GM18526 (cell line): ENCODE measurements around the gene AMN1.

Source experiments
- POLR2A ChIP-seq: IDR thresholded peaks from 3 replicates; pipeline ENCODE4 v1.6.1; 2011; ENCODE audit not compliant: insufficient read length; ENCODE audit errors: extremely low read depth

The AMN1 gene

GRCh38 chr12:31728917-31729640, at the start of gene AMN1:
AMN1 (minus strand) TSS chr12:31729021; CDS start chr12:31729008, 13 bp downstream.
- TF ChIP-seq POLR2A: peak; percentile 70

GRCh38 chr12:31773867-31774266, 45.0 kb upstream of the AMN1 start:
- no peak for TF ChIP-seq POLR2A

GRCh38 chr12:31773223-31773750, 44.5 kb upstream of the AMN1 start:
- TF ChIP-seq POLR2A: no peak

GRCh38 chr12:31772685-31773222, 43.9 kb upstream of the AMN1 start:
- TF ChIP-seq POLR2A: no peak

GRCh38 chr12:31772186-31772585, 43.4 kb upstream of the AMN1 start:
- TF ChIP-seq POLR2A: no peak

- TF ChIP-seq POLR2A: no peak
Measured at GRCh38 chr12:31768046-31768445, 39.2 kb upstream of the AMN1 start.

GRCh38 chr12:31765931-31766330, 37.1 kb upstream of the AMN1 start:
- no peak for TF ChIP-seq POLR2A

GRCh38 chr12:31759632-31760459, 31.0 kb upstream of the AMN1 start:
- no peak for TF ChIP-seq POLR2A

- no peak for TF ChIP-seq POLR2A
Measured at GRCh38 chr12:31756977-31757420, 28.2 kb upstream of the AMN1 start.

GRCh38 chr12:31752450-31752849, 23.6 kb upstream of the AMN1 start:
- TF ChIP-seq POLR2A: no peak

GRCh38 chr12:31751085-31751484, 22.3 kb upstream of the AMN1 start:
- no peak for TF ChIP-seq POLR2A

GRCh38 chr12:31750747-31751039, 21.9 kb upstream of the AMN1 start:
- TF ChIP-seq POLR2A: no peak

- TF ChIP-seq POLR2A: peak; percentile 56
Measured at GRCh38 chr12:31749024-31749704, 20.3 kb upstream of the AMN1 start.

- TF ChIP-seq POLR2A: no peak
Measured at GRCh38 chr12:31745242-31745641, 16.4 kb upstream of the AMN1 start.

GRCh38 chr12:31742891-31743290, 14.1 kb upstream of the AMN1 start:
- TF ChIP-seq POLR2A: no peak
